ENCODE results near the gene LST1.

GRCh38 chr6:31540640-31541039, 45.4 kb upstream of the LST1 start:
- TF ChIP-seq, protein P1, sequence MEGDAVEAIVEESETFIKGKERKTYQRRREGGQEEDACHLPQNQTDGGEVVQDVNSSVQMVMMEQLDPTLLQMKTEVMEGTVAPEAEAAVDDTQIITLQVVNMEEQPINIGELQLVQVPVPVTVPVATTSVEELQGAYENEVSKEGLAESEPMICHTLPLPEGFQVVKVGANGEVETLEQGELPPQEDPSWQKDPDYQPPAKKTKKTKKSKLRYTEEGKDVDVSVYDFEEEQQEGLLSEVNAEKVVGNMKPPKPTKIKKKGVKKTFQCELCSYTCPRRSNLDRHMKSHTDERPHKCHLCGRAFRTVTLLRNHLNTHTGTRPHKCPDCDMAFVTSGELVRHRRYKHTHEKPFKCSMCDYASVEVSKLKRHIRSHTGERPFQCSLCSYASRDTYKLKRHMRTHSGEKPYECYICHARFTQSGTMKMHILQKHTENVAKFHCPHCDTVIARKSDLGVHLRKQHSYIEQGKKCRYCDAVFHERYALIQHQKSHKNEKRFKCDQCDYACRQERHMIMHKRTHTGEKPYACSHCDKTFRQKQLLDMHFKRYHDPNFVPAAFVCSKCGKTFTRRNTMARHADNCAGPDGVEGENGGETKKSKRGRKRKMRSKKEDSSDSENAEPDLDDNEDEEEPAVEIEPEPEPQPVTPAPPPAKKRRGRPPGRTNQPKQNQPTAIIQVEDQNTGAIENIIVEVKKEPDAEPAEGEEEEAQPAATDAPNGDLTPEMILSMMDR (conservative IDR thresholded peaks at IDR 0.05), result no peak
- no peak for TF ChIP-seq EZH2 (IDR thresholded peaks at IDR 0.05; ENCODE audit: low read depth)

All from PC-9 (cell line).